ENCODE measurements around the gene DDX39A. TPM values are rescaled to one million over a fixed set of nuclear protein-coding genes. Genes with fewer than 3 reads are reported as not detected.
"Not testable (repeated sequence)": the region's sequence is repeated elsewhere in the genome, so short reads cannot be mapped to it uniquely, and the experiment has no call there.

The DDX39A gene
- total RNA-seq, 1 experiment from 2014 or later, result 222 TPM

DNA sequence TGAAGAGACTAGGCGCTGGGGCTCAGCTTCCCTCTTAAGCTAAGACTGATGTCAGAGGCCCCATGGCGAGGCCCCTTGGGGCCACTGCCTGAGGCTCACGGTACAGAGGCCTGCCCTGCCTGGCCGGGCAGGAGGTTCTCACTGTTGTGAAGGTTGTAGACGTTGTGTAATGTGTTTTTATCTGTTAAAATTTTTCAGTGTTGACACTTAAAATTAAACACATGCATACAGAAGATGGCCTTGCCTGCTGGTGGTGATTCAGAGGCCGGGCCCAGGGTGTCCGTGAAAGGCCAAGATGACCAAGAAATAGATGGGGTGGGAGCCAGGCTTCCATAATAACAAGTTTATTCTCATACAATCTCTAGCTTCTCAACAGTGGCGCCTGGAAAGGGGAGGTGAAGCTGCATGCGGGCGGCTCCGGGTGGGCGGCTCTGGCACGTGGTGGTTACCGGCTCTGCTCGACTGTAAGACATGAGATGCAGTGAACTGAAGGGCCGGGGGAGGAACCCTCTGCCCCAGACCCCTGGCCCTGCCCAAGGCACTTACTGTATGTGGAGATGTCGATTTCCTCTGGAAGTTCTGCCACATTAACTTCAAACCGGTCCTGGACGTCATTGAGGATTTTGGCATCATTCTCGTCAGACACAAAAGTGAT lies 10.5 kb downstream of the DDX39A start:
- no peak for DNase-seq (ENCODE audit: low read depth in 1 of 2, low spot score in 2 of 2)

DNA sequence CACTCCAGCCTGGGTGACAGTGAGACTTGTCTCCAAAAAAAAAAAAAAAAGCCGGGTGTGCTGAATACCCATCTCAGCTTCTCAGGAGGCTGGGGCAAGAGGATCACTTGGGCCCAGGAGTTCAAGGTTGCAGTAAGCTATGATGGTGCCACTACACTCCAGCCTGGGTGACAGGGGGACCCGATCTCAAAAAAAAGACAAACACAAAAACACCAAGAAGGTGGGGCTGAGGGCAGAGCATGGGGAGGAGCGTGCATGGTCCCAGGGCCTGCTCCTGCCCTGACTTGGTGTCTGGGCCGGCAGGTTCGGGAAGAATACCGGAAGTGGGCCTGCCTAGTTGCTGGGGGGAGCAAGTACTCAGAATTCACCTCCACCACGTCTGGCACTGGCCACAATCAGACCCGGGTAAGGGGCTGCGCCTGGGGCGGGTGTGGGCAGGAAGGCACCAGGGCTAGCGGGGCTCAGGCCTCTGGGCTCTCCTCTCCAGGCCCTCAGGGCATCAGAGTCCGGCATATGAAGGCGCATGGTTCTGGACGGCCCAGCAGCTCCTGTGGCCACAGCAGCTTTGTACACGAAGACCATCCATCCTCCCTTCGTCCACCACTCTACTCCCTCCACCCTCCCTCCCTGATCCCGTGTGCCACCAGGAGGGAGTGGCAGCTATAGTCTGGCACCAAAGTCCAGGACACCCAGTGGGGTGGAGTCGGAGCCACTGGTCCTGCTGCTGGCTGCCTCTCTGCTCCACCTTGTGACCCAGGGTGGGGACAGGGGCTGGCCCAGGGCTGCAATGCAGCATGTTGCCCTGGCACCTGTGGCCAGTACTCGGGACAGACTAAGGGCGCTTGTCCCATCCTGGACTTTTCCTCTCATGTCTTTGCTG lies 11.3 kb downstream of the DDX39A start:
- Histone ChIP-seq H3K27ac (no peak overlapping the region), H3K36me3 (peaks cover 91% of the 10 kb centered on the region), H3K4me1 (replicated peaks) (no peaks in the 10 kb centered on the region; the same call in 1 of the 2 replicates), H3K27me3 (replicated peaks) (no peaks in the 10 kb centered on the region), H3K4me3 (no peak overlapping the region), H3K9me3 (replicated peaks) (peaks cover 3% of the 10 kb centered on the region; the same call in 1 of the 2 replicates)
- no peak for DNase-seq (ENCODE audit: low read depth in 1 of 2, low spot score in 2 of 2)

More for the DNA sequence above, 10.5 kb downstream of the DDX39A start:
- Histone ChIP-seq H3K36me3 (peaks cover 92% of the 10 kb centered on the region), H3K9me3 (replicated peaks) (peaks cover 3% of the 10 kb centered on the region; the same call in 1 of the 2 replicates), H3K4me3 (no peak overlapping the region), H3K27me3 (replicated peaks) (no peaks in the 10 kb centered on the region), H3K4me1 (replicated peaks) (peaks cover 2% of the 10 kb centered on the region), H3K27ac (no peak overlapping the region)

DNA sequence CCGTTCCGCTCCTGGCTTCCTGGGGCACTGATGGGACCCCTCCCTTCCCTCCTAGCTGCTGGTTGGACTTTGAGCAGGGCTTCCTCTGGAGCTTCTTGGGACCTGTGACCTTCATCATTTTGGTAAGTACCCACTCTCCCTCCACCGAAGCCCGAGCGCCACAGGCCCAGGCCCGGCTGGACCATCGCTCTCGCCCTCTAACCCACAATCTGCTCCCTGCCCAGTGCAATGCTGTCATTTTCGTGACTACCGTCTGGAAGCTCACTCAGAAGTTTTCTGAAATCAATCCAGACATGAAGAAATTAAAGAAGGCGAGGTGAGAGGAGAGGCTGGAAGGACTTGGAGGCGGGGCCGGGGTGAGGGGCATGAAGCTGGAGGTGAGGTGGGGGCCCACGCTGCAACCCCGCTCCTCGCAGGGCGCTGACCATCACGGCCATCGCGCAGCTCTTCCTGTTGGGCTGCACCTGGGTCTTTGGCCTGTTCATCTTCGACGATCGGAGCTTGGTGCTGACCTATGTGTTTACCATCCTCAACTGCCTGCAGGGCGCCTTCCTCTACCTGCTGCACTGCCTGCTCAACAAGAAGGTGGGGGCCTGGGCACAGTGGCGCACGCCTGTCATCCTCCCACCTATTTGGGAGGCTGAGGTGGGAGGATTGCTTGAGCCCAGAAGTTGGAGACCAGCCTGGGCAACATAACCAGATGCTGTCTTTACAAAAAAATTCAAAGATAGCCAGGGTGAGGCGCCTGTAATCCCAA lies 12.3 kb downstream of the DDX39A start:
- DNase-seq (ENCODE audit: low read depth in 1 of 2, low spot score in 2 of 2), result no peak
- Histone ChIP-seq H3K27me3 (replicated peaks) (no peaks in the 10 kb centered on the region), H3K4me1 (replicated peaks) (peaks cover 8% of the 10 kb centered on the region), H3K9me3 (replicated peaks) (peaks cover 3% of the 10 kb centered on the region; the same call in 1 of the 2 replicates), H3K27ac (no peak overlapping the region), H3K4me3 (no peak overlapping the region), H3K36me3 (peaks cover 88% of the 10 kb centered on the region)

DNA sequence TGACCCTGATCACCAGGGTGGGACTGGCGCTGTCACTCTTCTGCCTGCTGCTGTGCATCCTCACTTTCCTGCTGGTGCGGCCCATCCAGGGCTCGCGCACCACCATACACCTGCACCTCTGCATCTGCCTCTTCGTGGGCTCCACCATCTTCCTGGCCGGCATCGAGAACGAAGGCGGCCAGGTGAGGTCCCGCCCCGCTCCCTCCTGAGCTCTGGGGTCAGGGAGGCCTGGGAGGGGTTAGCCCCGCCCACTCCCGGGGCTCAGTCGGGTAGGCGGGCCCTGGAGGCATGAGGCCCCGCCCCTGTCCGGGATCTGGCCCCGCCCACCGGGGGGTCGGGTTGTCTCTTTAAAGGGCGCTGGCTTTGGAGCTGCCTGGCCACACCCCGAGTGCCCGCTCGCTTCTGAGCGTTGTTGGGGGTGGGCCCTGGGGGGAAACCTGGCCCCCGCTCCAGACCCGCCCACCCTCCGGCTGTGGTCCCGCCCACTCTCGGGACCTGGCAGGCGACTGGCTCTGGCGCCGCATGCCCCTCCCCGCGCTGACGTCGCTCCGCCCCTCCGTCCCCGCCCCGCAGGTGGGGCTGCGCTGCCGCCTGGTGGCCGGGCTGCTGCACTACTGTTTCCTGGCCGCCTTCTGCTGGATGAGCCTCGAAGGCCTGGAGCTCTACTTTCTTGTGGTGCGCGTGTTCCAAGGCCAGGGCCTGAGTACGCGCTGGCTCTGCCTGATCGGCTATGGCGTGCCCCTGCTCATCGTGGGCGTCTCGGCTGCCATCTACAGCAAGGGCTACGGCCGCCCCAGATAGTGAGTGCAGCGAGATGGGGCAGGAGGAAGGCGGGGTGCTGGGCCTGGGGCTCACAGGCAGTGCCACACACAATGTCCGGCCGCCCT lies 13.1 kb downstream of the DDX39A start:
- DNase-seq (ENCODE audit: low read depth in 1 of 2, low spot score in 2 of 2), result peak; percentile 73 to 85
- Histone ChIP-seq H3K9me3 (replicated peaks) (peaks cover 3% of the 10 kb centered on the region; the same call in 1 of the 2 replicates), H3K4me3 (no peak overlapping the region), H3K4me1 (replicated peaks) (peaks cover 8% of the 10 kb centered on the region), H3K27ac (no peak overlapping the region), H3K27me3 (replicated peaks) (no peaks in the 10 kb centered on the region), H3K36me3 (peaks cover 88% of the 10 kb centered on the region)

DNA sequence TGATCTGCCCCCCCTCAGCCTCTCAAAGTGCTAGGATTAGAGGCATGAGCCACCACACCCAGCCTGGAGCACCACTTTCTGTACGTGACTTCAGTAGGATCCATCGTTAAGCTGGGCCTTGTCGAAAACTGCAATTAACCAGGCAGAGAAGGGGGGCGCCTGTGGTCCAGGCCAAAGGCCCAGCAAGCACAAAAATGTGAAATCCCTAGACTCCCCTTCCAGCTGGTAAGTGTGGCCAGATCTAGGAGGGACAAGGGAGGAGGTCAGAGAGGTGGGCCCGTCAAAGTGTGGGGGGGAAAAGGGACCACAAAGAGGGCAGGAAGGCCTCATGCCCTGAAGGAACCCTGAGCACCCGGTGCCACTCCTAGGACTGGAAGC lies 13.8 kb downstream of the DDX39A start:
- H3K27me3 ChIP-seq (replicated peaks), result no peaks in the 10 kb centered on the region
- H3K27ac ChIP-seq, result no peak overlapping the region
- H3K9me3 ChIP-seq (replicated peaks), result peaks cover 3% of the 10 kb centered on the region; the same call in 1 of the 2 replicates
- DNase-seq (ENCODE audit: low read depth in 1 of 2, low spot score in 2 of 2), result no peak
- peaks cover 8% of the 10 kb centered on the region for H3K4me1 ChIP-seq (replicated peaks)
- no peak overlapping the region for H3K4me3 ChIP-seq
- H3K36me3 ChIP-seq, result peaks cover 88% of the 10 kb centered on the region

DNA sequence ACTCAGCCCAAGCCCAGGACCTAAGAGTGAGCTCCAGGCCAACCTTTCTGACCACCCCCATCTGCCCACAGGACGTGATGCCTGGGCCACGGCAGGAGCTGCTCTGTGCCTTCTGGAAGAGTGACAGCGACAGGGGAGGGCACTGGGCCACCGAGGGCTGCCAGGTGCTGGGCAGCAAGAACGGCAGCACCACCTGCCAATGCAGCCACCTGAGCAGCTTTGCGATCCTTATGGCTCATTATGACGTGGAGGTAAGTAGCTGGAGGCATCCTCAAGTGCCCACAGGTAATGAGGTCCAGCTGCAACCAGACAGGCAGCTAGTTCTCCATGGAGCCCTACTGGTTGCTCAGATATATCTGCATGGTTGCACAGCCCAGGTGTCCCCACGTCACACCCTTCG lies 14.8 kb downstream of the DDX39A start:
- H3K36me3 ChIP-seq, result peaks cover 81% of the 10 kb centered on the region
- no peak for DNase-seq (ENCODE audit: low read depth in 1 of 2, low spot score in 2 of 2)
- H3K9me3 ChIP-seq (replicated peaks), result peaks cover 3% of the 10 kb centered on the region; the same call in 1 of the 2 replicates
- H3K4me3 ChIP-seq, result no peak overlapping the region
- H3K27me3 ChIP-seq (replicated peaks), result no peaks in the 10 kb centered on the region
- peaks cover 8% of the 10 kb centered on the region for H3K4me1 ChIP-seq (replicated peaks)
- H3K27ac ChIP-seq, result no peak overlapping the region

DNA sequence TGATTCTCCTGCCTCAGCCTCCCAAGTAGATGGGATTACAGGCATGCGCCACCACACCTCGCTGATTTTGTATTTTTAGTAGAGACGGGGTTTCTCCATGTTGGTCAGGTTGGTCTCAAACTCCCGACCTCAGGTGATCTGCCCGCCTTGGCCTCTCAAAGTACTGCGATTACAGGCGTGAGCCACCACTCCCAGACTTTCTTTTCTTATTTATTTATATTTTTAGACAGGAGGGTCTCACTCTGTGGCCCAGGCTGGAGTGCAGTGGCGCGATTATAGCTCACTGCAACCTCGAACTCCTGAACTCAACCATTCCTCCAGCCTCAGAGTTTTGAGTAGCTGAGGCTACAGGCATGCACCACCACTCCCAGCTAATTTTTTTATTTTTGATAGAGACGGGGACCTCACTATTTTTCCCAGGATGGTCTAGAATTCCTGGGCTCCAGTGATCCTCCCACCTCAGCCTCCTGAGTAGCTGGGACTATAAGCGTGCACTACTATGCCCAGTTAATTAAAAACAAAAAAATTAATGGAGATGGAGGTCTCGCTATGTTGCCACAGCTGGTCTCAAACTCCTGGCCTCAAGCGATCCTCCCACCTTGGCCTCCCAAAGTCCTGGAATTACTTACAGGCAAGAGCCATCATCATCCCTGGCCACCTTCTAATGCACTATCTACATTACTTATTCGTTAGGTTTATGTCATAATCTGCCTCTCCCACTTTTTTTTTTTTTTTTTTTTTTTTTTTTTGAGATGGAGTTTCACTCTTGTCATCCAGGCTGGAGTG lies 15.8 kb downstream of the DDX39A start:
- H3K4me3 ChIP-seq; H3K4me1 ChIP-seq (replicated peaks); H3K9me3 ChIP-seq (replicated peaks); DNase-seq (ENCODE audit: low read depth in 1 of 2, low spot score in 2 of 2); H3K27me3 ChIP-seq (replicated peaks); H3K27ac ChIP-seq: not testable (repeated sequence)
- H3K36me3 ChIP-seq, result peaks cover 76% of the 10 kb centered on the region

DNA sequence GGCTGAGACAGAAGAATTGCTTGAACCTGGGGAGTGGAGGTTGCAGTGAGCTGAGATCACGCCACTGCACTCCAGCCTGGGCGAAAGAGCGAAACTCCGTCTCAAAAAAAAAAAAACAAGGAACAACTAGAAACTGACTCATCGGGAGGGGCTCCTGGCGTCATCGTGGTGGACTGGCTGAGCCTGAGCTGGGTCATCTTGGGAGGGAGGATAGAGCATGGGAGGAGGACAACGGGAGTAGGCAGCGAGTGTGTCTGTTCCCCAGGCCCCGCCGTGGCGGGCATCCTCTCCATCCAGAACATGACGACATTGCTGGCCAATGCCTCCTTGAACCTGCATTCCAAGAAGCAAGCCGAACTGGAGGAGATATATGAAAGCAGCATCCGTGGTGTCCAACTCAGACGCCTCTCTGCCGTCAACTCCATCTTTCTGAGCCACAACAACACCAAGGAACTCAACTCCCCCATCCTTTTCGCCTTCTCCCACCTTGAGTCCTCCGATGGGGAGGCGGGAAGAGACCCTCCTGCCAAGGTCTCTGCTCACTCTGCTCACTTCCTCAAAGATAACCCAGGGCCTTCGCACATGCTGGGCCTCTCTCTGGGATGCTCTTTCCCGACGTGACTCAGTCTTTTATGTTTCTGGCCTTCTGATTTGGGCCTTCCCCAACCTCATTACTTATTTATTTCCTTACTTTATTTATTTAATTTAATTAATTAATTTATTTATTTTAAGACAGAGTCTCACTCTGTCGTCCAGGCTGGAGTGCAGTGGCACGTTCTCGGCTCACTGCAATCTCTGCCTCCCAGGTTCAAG lies 16.6 kb downstream of the DDX39A start:
- DNase-seq (ENCODE audit: low read depth in 1 of 2, low spot score in 2 of 2), result peak; percentile 50 to 80
- Histone ChIP-seq H3K9me3 (replicated peaks) (peaks cover 3% of the 10 kb centered on the region; the same call in 1 of the 2 replicates), H3K27me3 (replicated peaks) (no peaks in the 10 kb centered on the region), H3K36me3 (peaks cover 73% of the 10 kb centered on the region), H3K27ac (peak overlapping the region; percentile 26; the same call in 1 of the 2 replicates), H3K4me1 (replicated peaks) (peaks cover 8% of the 10 kb centered on the region), H3K4me3 (no peak overlapping the region)

DNA sequence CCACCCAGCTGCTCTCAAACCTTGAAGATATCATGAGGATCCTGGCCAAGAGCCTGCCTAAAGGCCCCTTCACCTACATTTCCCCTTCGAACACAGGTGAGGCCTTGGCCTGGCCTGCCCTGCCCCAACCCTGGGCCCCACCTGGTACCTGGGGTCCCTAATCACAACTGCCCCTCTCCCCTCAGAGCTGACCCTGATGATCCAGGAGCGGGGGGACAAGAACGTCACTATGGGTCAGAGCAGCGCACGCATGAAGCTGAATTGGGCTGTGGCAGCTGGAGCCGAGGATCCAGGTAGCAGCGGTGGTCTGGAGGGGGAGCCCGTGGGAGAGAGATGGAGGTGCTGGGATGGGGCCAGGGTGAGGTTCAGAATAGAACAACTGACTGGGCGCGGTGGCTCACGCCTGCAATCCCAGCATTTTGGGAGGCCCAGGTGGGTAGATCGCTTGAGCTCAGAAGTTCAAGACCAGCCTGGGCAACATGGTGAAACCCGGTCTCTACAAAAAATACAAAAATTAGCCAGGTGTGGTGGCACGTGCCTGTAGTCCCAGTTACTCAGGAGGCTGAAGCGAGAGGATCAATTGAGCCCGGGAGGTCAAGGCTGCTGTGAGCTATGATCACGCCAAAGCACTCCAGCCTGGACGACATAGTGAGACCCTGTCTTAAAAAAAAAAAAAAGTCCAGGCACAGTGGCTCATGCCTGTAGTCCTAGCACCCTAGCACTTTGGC lies 17.5 kb downstream of the DDX39A start:
- H3K27ac ChIP-seq, result no peak overlapping the region
- peaks cover 3% of the 10 kb centered on the region; the same call in 1 of the 2 replicates for H3K9me3 ChIP-seq (replicated peaks)
- H3K27me3 ChIP-seq (replicated peaks), result no peaks in the 10 kb centered on the region
- DNase-seq (ENCODE audit: low read depth in 1 of 2, low spot score in 2 of 2), result no peak
- peaks cover 64% of the 10 kb centered on the region for H3K36me3 ChIP-seq
- H3K4me3 ChIP-seq, result no peak overlapping the region
- peaks cover 8% of the 10 kb centered on the region for H3K4me1 ChIP-seq (replicated peaks)

DNA sequence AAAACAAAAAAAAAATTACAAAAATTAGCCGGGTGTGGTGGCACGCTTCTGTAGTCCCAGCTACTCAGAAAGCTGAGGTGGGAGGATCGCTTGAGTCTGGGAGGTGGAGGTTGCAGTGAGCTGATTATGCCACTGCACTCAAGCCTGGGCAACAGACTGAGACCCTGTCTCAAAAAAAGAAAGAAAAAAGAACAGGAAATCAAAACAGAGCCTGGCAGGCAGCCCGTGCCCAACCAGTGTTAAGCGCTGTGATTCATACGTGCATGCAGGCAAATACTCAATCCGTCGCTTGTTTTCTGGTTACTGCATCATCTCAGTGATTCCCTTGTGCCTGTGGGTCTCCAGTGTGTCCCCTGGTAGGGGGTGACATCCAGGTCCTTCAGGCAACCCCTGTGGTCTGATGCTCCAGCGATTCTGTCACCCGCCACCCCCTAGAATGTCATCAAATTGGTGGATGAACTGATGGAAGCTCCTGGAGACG lies 18.1 kb downstream of the DDX39A start:
- Histone ChIP-seq H3K4me1 (replicated peaks) (peaks cover 8% of the 10 kb centered on the region), H3K9me3 (replicated peaks) (peaks cover 3% of the 10 kb centered on the region; the same call in 1 of the 2 replicates), H3K27me3 (replicated peaks) (no peaks in the 10 kb centered on the region), H3K36me3 (peaks cover 63% of the 10 kb centered on the region), H3K27ac (no peak overlapping the region), H3K4me3 (no peak overlapping the region)
- DNase-seq (ENCODE audit: low read depth in 1 of 2, low spot score in 2 of 2), result no peak

DNA sequence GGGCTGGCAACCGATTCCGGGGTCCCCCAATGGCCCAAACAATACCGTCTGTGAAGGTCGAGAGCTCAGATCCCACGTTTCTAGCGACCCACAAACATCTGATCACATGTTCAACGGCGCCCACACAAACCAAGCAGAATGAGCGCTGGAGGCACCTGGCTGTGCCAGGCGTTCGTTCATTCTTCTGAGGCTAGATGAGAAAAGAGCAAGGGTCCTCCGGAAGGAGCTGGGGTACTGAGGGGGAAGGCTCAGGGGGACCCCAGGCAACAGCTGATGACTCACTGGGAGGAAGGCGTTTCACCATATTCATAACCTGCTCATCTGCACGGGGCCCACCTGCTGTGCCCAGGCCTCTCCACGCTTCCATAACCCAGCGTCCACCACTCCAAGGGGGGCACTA lies 22.0 kb downstream of the DDX39A start:
- H3K4me1 ChIP-seq (replicated peaks); H3K27ac ChIP-seq; DNase-seq (ENCODE audit: low read depth in 1 of 2, low spot score in 2 of 2); H3K27me3 ChIP-seq (replicated peaks); H3K4me3 ChIP-seq; H3K9me3 ChIP-seq (replicated peaks): not testable (repeated sequence)
- peaks cover 69% of the 10 kb centered on the region for H3K36me3 ChIP-seq

Data from SJSA1 (cell line).